ENCODE results near the gene CTCFL. TPM values are rescaled to one million over a fixed set of nuclear protein-coding genes. Genes with fewer than 3 reads are reported as not detected.

Gene CTCFL, protein sequence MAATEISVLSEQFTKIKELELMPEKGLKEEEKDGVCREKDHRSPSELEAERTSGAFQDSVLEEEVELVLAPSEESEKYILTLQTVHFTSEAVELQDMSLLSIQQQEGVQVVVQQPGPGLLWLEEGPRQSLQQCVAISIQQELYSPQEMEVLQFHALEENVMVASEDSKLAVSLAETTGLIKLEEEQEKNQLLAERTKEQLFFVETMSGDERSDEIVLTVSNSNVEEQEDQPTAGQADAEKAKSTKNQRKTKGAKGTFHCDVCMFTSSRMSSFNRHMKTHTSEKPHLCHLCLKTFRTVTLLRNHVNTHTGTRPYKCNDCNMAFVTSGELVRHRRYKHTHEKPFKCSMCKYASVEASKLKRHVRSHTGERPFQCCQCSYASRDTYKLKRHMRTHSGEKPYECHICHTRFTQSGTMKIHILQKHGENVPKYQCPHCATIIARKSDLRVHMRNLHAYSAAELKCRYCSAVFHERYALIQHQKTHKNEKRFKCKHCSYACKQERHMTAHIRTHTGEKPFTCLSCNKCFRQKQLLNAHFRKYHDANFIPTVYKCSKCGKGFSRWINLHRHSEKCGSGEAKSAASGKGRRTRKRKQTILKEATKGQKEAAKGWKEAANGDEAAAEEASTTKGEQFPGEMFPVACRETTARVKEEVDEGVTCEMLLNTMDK
- polyA plus RNA-seq (2013, experiment 1 of 4): 0.11 TPM
- 0.18 TPM for polyA plus RNA-seq (2013, experiment 2 of 4)
- 0.11 TPM for polyA plus RNA-seq (2013, experiment 3 of 4)
- 0.32 TPM for polyA plus RNA-seq (2013, experiment 4 of 4)

DNA sequence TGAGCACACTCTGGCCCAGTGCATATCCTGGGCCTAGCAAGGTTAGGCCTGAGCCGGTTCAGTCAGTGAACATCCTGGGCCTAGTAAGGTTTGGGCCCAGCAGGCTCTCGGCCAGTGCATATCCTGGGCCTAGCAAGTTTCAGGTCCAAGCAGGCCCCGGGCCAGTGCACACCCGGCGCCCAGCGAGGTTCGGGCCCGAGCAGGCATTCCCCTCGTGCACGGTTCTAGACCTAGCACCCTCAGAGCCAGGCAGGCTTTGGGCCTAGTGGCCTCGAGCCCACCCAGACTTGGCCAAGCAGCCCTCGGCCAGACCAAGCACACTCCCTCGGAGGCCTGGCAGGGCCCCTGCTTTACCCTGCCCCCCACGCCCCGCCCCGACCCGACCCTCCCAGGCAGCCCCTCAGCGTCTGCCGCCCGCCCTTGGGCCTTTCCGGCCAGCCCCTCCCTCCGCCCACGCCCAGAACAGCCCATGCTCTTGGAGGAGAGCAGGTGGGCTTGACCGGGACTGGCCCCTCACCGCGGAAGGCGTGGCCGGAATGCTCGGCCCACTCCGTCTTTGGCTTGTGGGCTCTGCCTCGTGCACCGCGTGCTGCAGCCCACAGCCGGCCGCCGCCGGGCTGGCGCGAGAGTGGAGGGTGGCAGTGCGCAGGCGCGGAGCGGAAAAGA is at the start of gene CTCFL:
Gene CTCFL (minus strand): TSS at position 630 of the 666 bp plus-strand sequence. CDS start 935 bp downstream, outside the sequence.
- Histone ChIP-seq H3K4me3 (ENCODE audit: insufficient read depth, low read depth, low read length) (no peak within 1 kb of the TSS), H3K9me3 (ENCODE audit: control insufficient read depth, low read length) (no peaks in the 10 kb centered on the region)
- 90 to 92% methylated on average over 39 to 43 of the region's 43 CpGs for WGBS, 2 experiments

DNA sequence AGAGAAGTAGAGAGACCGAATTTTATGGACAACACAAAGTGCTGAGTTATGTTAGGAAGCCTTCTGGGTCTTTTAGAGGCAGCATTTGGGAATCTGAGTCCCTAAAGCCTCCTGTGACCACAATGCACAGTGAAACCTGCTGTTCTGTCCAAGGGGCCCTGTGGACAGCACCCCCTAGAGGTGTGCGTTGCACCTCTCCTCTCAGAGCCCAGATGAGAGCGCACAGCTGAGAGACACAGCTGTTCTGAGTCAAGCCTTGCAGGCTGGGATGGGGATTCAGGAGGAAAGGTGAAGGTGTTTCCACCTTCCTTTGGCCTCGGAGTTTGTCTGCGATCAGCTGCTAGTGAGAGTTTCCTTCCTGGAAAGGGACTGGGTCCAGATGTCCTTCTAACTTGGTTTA is 49.0 kb upstream of the CTCFL start:
- Histone ChIP-seq H3K27me3 (ENCODE audit: control insufficient read depth, insufficient read depth, low read length, poor library complexity, severe bottlenecking) (no peaks in the 10 kb centered on the region), H3K4me1 (ENCODE audit: control insufficient read depth, insufficient read depth, low read length) (peaks cover 22% of the 10 kb centered on the region), H3K4me3 (ENCODE audit: insufficient read depth, low read depth, low read length) (no peak overlapping the region), H3K27ac (ENCODE audit: insufficient read depth, low read depth, low read length, poor library complexity, severe bottlenecking) (no peak overlapping the region), H3K36me3 (ENCODE audit: control insufficient read depth, insufficient read depth, low read length) (no peaks in the 10 kb centered on the region), H3K9me3 (ENCODE audit: control insufficient read depth, low read length) (no peaks in the 10 kb centered on the region)
- 89 to 90% methylated on average over 5 of the region's 5 CpGs for WGBS, 2 experiments

More for the DNA sequence above, at the start of gene CTCFL:
- no peaks in the 10 kb centered on the region for H3K36me3 ChIP-seq (ENCODE audit: control insufficient read depth, insufficient read depth, low read length)
- H3K27me3 ChIP-seq (ENCODE audit: control insufficient read depth, insufficient read depth, low read length, poor library complexity, severe bottlenecking): no peaks in the 10 kb centered on the region
- H3K4me1 ChIP-seq (ENCODE audit: control insufficient read depth, insufficient read depth, low read length): peaks cover 10% of the 10 kb centered on the region
- no peak within 1 kb of the TSS for H3K27ac ChIP-seq (ENCODE audit: insufficient read depth, low read depth, low read length, poor library complexity, severe bottlenecking)

DNA sequence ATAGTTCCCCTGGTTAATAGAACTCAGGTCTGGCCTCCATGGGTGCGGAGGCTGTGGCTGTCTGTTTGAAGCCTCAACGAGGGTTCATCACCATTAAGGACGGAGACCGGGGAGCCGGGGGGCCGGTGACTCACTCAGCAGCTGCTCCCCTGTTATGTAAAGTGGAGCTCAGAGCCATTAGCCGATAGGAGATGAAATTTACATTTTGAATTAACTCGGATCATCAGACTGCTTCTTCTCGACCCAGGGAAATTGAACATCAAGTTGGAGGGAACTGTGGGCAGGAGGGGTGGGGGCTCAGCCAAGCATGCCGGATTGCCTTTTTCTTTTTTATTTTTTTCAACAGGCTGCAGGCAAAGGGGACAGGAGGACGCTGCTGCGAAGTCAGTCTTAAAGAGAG is 48.3 kb upstream of the CTCFL start:
- Histone ChIP-seq H3K4me1 (ENCODE audit: control insufficient read depth, insufficient read depth, low read length) (peaks cover 22% of the 10 kb centered on the region), H3K27me3 (ENCODE audit: control insufficient read depth, insufficient read depth, low read length, poor library complexity, severe bottlenecking) (no peaks in the 10 kb centered on the region), H3K27ac (ENCODE audit: insufficient read depth, low read depth, low read length, poor library complexity, severe bottlenecking) (no peak overlapping the region), H3K4me3 (ENCODE audit: insufficient read depth, low read depth, low read length) (no peak overlapping the region), H3K9me3 (ENCODE audit: control insufficient read depth, low read length) (no peaks in the 10 kb centered on the region), H3K36me3 (ENCODE audit: control insufficient read depth, insufficient read depth, low read length) (no peaks in the 10 kb centered on the region)
- 59 to 61% methylated on average over 12 of the region's 12 CpGs for WGBS, 2 experiments

DNA sequence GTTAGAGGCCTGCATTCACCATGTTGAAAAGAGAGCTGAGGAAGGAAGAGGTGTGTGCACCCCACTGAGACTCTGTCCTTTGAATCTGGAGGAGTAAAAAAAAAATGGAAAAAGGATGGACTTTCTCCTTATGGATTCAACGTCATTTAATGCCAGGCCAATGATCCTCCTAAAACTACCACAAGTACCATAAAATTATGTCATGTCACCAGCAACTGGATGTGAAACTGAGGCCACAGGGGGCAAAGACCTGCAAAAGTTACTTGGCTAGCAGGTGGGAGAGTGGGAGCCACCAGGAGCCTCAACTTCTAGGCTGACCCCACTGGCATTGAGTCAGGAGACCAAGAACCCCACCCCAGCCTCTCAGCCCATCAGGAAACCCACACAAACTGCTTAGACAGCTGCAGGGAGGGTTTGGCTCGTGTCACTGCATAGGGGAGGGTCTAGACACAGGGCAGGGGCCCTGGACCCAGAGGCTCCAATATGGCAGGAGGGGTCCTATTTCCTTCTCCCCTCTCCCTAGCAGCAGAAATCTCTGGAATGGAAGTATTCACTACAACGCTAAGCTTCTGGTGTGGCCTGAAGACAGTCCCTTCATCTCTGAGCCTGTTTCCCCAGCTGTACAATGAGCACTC is 47.0 kb upstream of the CTCFL start:
- H3K27ac ChIP-seq (ENCODE audit: insufficient read depth, low read depth, low read length, poor library complexity, severe bottlenecking): no peak overlapping the region
- H3K4me1 ChIP-seq (ENCODE audit: control insufficient read depth, insufficient read depth, low read length): peaks cover 21% of the 10 kb centered on the region
- no peak overlapping the region for H3K4me3 ChIP-seq (ENCODE audit: insufficient read depth, low read depth, low read length)
- H3K27me3 ChIP-seq (ENCODE audit: control insufficient read depth, insufficient read depth, low read length, poor library complexity, severe bottlenecking): no peaks in the 10 kb centered on the region
- H3K36me3 ChIP-seq (ENCODE audit: control insufficient read depth, insufficient read depth, low read length): no peaks in the 10 kb centered on the region
- H3K9me3 ChIP-seq (ENCODE audit: control insufficient read depth, low read length): no peaks in the 10 kb centered on the region
- 90 to 95% methylated on average over 3 of the region's 3 CpGs for WGBS, 2 experiments

DNA sequence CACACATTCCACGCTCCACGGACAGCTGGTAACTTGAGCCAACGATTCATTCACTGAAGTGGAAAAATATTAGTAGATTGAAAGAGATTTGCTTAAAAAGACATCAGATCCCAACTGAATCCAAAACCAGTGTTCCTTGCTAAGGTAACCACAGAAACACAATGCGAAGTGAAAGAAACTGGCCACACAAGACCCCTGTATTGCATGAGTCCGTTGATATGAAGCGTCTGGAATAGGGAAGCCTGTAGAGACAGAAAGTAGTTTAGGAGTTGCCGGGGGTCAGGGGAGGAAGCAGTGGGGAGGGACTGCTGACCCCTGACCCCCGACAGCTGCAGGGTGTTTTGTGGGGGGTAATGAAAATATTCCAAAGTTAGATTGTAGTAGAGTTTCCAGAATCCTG is 46.0 kb upstream of the CTCFL start:
- H3K27me3 ChIP-seq (ENCODE audit: control insufficient read depth, insufficient read depth, low read length, poor library complexity, severe bottlenecking): no peaks in the 10 kb centered on the region
- H3K4me1 ChIP-seq (ENCODE audit: control insufficient read depth, insufficient read depth, low read length): peaks cover 11% of the 10 kb centered on the region
- H3K9me3 ChIP-seq (ENCODE audit: control insufficient read depth, low read length): no peaks in the 10 kb centered on the region
- no peaks in the 10 kb centered on the region for H3K36me3 ChIP-seq (ENCODE audit: control insufficient read depth, insufficient read depth, low read length)
- H3K4me3 ChIP-seq (ENCODE audit: insufficient read depth, low read depth, low read length): no peak overlapping the region
- 96 to 97% methylated on average over 8 of the region's 8 CpGs for WGBS, 2 experiments
- H3K27ac ChIP-seq (ENCODE audit: insufficient read depth, low read depth, low read length, poor library complexity, severe bottlenecking): no peak overlapping the region

DNA sequence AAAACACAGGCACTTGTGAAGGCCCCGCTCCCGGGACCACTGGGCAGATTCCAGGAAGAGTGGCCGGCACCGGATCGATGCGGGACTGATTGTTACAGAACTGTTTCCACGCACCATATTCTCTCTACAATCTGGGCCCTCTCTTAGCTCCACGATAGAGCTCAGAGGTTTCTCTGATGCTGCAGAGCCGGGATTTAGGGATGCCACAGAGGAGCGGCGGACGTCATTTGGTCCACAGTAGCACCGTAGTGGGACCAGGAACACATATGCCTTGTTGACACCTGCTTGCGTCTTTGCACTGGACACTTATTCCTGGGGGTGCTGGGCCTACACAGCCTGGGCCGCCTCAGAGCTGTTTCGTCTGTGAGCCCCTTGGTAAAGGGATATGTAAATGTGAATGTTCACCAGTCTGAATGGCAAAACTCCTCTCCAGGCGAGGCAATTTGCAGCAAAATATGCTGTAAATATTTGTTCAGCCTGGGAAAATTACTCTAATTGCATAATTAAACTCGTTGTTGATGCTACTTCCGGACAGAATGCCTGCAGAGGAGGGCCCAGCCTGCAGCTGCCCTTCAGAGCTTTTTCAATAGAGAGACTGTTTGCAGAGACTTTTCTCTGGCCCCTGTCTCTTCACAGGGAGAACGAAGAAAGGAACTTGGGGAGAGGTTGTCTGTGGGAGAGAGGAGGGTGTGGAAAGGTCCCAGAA is 45.4 kb upstream of the CTCFL start:
- Histone ChIP-seq H3K27ac (ENCODE audit: insufficient read depth, low read depth, low read length, poor library complexity, severe bottlenecking) (no peak overlapping the region), H3K9me3 (ENCODE audit: control insufficient read depth, low read length) (no peaks in the 10 kb centered on the region), H3K36me3 (ENCODE audit: control insufficient read depth, insufficient read depth, low read length) (no peaks in the 10 kb centered on the region), H3K4me3 (ENCODE audit: insufficient read depth, low read depth, low read length) (no peak overlapping the region), H3K4me1 (ENCODE audit: control insufficient read depth, insufficient read depth, low read length) (peaks cover 10% of the 10 kb centered on the region), H3K27me3 (ENCODE audit: control insufficient read depth, insufficient read depth, low read length, poor library complexity, severe bottlenecking) (no peaks in the 10 kb centered on the region)
- WGBS, 2 experiments: 85 to 86% methylated on average over 20 of the region's 20 CpGs

DNA sequence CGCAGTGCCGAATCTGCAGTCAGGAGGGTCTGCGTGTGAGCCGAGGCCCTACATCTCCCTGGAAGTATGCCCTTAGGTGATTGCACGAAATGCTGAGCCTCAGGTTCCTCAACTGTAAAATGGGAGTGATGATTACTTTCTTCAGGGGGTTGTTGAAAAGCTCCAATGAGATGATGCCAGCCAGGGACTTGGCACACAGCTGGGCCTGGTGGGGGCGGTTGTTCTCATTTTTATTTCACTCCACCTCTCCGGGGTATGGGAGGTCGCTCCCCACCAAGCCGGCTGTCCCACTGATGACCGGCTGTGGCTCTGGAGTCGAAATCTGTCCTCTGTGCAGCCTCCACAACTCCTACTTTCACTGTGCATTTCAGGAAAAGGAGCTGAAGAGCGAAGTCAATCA is 44.0 kb upstream of the CTCFL start:
- Histone ChIP-seq H3K36me3 (ENCODE audit: control insufficient read depth, insufficient read depth, low read length) (no peaks in the 10 kb centered on the region), H3K9me3 (ENCODE audit: control insufficient read depth, low read length) (no peaks in the 10 kb centered on the region), H3K4me1 (ENCODE audit: control insufficient read depth, insufficient read depth, low read length) (peaks cover 10% of the 10 kb centered on the region), H3K27me3 (ENCODE audit: control insufficient read depth, insufficient read depth, low read length, poor library complexity, severe bottlenecking) (no peaks in the 10 kb centered on the region), H3K4me3 (ENCODE audit: insufficient read depth, low read depth, low read length) (no peak overlapping the region), H3K27ac (ENCODE audit: insufficient read depth, low read depth, low read length, poor library complexity, severe bottlenecking) (no peak overlapping the region)
- 94 to 95% methylated on average over 12 of the region's 12 CpGs for WGBS, 2 experiments

DNA sequence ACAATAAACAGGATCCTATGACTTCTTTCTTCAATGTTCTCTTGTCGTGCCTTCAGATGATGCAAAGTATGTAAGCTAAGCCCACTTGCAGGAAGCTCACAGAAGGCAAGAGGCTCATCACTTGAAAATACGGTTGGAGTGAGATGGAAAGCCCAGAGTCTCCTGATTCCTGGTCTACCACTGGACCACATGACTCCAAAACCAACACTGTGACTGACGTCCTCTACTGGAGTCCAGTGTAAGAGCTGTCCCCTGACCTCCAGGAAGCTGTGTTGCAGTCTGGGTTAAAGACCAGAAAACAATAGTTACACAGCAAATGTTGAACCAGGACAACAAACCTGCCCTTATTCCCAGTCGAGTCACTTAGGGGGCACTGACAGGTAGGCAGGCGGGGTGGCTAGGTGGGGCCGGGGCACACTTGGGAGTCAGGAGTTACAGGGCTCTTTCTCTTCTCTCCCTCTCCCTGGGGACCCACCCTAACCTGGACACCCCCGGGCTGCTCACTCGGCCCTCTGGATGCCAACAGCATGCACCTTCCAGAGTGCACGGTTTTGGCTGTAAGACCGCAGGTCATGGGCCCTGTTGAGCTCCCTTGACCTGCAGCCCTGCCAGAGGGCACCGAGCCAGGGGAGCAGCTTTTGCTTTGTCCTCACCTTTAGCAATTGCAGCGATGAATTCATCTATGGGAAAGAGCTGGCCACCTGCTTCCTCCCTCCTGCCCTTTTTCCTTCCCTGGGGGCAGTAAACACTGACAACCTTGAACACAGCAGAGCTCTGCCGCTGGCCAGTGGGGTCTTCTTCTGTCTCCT is 43.4 kb upstream of the CTCFL start:
- H3K4me3 ChIP-seq (ENCODE audit: insufficient read depth, low read depth, low read length): no peak overlapping the region
- 90 to 91% methylated on average over 13 of the region's 13 CpGs for WGBS, 2 experiments
- H3K27me3 ChIP-seq (ENCODE audit: control insufficient read depth, insufficient read depth, low read length, poor library complexity, severe bottlenecking): no peaks in the 10 kb centered on the region
- H3K9me3 ChIP-seq (ENCODE audit: control insufficient read depth, low read length): no peaks in the 10 kb centered on the region
- no peak overlapping the region for H3K27ac ChIP-seq (ENCODE audit: insufficient read depth, low read depth, low read length, poor library complexity, severe bottlenecking)
- peaks cover 10% of the 10 kb centered on the region for H3K4me1 ChIP-seq (ENCODE audit: control insufficient read depth, insufficient read depth, low read length)
- H3K36me3 ChIP-seq (ENCODE audit: control insufficient read depth, insufficient read depth, low read length): no peaks in the 10 kb centered on the region

DNA sequence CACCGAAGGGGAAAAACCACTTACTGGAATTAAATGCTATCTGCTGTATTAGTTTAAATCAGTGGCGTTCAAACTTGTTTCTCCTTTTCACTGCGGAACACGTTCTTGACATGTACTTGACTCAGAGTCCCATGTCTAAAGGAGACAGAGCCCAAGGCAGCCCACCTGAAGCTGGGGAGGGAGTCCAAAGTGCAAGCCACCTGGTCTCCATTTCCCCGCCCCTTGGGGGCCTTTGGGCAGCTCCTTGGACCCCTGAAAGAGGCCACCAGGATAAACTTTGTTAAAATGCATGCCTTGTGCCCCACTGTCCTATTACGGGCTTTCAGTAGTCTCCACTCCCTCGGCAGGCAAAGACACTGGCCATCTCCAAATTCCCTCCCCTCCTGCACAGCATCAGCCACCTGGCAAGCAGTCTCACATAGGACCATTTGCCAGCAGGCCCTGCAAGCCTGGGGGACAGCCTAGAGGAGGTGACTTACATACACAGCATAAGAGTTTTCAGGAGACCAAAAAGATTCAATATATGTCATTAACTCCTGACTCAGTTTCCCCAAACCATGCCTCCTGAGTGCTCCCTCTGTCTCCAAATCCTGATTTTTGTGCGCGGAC is 42.6 kb upstream of the CTCFL start:
- Histone ChIP-seq H3K36me3 (ENCODE audit: control insufficient read depth, insufficient read depth, low read length) (no peaks in the 10 kb centered on the region), H3K27ac (ENCODE audit: insufficient read depth, low read depth, low read length, poor library complexity, severe bottlenecking) (no peak overlapping the region), H3K4me1 (ENCODE audit: control insufficient read depth, insufficient read depth, low read length) (peaks cover 10% of the 10 kb centered on the region), H3K9me3 (ENCODE audit: control insufficient read depth, low read length) (no peaks in the 10 kb centered on the region), H3K27me3 (ENCODE audit: control insufficient read depth, insufficient read depth, low read length, poor library complexity, severe bottlenecking) (no peaks in the 10 kb centered on the region), H3K4me3 (ENCODE audit: insufficient read depth, low read depth, low read length) (no peak overlapping the region)
- 92 to 93% methylated on average over 9 of the region's 9 CpGs for WGBS, 2 experiments

Data from ectodermal cell (in vitro differentiated cells).